GM19467 (cell line): ENCODE results near the gene LCE6A.

Source experiments
- ATAC-seq: cut with Tn5 transposase; IDR thresholded peaks from one replicate; pipeline ENCODE4 v1.9.1; 2021; ENCODE audit warnings: mild to moderate bottlenecking, moderate library complexity; ENCODE audit not compliant: unreplicated experiment

The LCE6A gene, protein sequence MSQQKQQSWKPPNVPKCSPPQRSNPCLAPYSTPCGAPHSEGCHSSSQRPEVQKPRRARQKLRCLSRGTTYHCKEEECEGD

DNA sequence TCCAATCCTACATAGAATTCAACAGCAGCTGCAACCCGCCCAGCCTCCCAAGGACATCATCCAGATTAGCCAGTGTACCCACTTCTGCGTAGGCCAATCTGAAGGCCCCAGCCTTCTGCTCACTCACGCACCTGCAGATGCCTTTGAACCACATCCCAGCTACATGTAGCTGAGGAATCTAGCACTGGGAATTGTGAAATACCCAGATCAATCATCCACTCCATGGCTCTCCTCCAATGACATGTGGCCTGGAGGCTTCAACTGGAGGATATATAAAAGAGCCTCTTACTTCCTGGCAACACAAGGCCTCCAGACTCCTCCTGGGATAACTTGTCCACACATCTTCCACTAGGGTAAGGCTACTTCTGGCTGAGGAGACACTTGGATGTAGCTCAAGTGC is at the start of gene LCE6A:
LCE6A (plus strand) TSS at position 301 of the 400 bp plus-strand sequence. CDS start 665 bp downstream, outside the sequence.
- no peak for ATAC-seq

- no peak for ATAC-seq
Observed at GRCh38 chr1:152795686-152796085, 47.0 kb upstream of the LCE6A start.

- no peak for ATAC-seq
Observed at GRCh38 chr1:152796421-152796820, 46.2 kb upstream of the LCE6A start, which contains the start of gene LCE1D. Gene LCE1D, plus strand, starts transcription at chr1:152796721. Its CDS starts 1,074 bp downstream, at chr1:152797795.

GRCh38 chr1:152801333-152801732 is 41.3 kb upstream of the LCE6A start:
- ATAC-seq: no peak

DNA sequence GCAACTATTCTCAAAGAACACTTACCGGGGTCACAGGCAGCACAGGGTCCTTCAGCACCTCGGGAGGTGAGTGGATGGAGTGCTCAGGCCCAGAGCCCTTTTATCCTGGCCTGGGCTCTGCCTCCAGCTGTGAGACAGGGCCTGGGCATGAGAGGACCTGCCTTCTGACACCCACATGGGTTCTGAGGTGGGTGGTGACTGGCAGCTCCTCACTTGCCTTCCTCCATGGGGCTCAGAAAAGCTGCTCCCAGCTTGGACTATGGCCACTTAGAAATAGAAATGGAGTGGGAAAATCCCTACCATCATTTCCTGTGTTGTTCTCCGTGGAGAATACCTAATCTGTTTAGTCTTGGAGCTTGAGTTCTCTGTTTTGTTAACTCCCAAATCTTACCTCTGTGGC is 36.1 kb upstream of the LCE6A start, which contains the start of gene LCE1C:
LCE1C (minus strand) TSS at position 76 of the 400 bp plus-strand sequence. CDS start 1,173 bp downstream, outside the sequence.
- no peak for ATAC-seq

DNA sequence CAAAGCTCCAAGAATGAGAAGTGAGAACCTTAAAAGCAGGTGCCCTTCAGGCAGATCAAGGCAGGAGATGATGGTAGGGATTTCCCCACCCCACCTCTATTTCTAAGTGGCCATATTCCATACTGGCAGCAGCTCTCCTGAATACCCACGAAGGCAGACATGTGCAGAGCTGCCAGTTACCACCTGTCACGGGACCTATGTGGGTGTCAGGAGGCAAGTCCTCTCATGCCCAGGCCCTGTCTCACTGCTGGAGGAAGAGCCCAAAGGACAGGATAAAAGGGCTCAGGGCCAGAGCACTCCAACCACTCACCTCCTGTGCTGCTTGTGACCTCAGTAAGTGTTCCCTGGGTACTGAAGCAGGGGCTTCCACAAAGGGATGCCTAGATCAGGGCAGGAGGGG is 31.6 kb upstream of the LCE6A start:
- ATAC-seq: no peak

- ATAC-seq: no peak
Observed at GRCh38 chr1:152811671-152812070, 31.0 kb upstream of the LCE6A start, which contains the start of gene LCE1B. Gene LCE1B, plus strand, starts transcription at chr1:152811971. Its CDS starts 476 bp downstream, at chr1:152812447.

DNA sequence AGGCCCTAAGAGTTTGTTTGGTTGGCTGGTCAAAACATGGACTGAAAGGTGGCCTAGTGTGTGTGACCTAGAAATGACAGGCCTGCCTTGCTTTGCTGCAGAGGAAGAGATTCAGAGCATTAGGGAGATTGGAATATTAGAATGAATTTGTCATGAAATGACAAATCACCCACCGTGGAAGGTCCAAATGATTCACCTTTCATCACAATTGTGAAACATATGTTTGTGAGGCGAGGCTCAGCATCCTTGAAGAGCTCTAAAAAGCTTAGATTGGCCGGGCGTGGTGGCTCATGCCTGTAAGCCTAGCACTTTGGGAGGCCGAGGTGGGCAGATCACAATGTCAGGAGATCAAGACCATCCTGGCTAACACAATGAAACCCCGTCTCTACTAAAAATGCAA is 25.3 kb upstream of the LCE6A start:
- no peak for ATAC-seq

DNA sequence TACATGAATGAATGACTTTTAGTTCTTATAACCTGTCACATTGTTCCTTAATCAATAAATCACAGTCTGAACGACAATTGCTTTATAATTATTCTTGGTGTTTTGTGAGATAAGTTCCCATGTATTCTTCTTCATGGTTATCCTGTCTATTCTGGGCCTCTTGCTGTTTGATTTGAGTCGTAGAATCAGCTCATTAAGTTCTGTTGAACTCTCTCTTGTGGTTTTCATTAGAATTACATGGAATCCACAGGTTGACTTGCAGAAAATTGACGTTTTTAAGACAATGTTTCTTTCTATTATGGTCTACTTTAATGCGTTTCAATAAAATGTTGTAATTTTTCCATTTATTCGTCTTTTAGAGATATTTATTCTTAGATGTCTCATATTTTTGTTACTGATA is 19.4 kb upstream of the LCE6A start:
- ATAC-seq: no peak

DNA sequence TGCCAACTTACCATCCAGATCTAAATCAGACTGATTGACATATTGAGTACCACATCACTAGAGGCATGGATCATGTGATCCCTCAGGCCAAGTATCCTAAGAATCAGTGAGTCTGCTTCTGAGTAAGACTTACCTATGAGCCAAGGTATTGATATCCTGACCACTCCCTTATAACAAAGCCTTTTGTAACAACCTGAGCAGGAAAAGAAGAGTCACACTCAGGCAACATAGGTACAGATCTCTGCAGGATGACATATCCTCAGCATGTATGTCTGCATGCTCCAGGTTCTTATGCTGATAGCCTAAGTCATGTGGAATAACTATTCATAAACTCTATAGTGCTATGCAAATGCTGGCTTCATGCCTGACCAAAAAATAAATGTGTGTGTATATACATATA is 17.7 kb upstream of the LCE6A start:
- no peak for ATAC-seq

GRCh38 chr1:152827173-152827572 is 15.5 kb upstream of the LCE6A start, which contains the start of gene LCE1A:
Gene LCE1A, plus strand, starts transcription at chr1:152827473. Its CDS starts 0 bp downstream, at chr1:152827473.
- ATAC-seq: no peak

GRCh38 chr1:152836870-152837269 is 5.8 kb upstream of the LCE6A start:
- ATAC-seq: no peak

GRCh38 chr1:152855661-152856060 is 13.0 kb downstream of the LCE6A start:
- ATAC-seq: no peak

DNA sequence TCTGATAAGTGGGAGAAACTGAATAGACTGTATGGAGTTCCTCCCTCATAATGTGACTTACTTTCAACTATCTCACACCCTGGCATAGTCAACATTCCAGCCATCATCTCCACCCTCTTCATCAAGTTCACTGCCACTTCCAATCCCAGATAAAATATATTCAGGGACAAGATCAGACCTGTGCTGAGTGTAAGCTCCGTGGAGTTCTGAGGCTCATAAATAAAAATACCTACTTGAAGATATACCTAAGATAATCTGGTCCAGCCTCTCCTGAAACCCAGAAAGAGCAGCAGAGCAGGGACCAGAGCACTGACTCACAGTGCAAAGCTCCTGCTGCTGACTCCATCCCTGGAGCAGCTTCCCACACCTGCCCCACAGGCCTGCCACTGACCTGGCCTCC is 15.4 kb downstream of the LCE6A start:
- no peak for ATAC-seq

DNA sequence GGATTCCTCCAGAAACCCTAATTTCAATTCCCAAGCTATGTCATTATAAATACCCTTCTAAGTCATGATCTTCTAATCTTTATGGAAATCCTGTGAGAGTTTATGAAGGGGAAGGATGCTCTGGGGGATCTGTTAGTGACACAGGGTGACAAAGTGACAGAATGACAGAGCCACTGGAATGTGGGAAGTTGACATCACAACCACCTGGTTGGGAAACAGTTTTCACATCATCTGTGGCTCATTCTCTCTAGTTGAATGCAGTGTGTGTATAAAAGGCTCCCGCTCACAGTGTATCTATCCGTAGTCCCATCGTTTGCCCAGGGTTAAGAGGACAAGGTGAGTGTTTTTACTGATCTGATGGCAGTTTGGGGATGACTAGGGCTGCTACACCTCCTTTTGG is 17.0 kb downstream of the LCE6A start, which contains the start of gene LCE7A:
LCE7A (plus strand) TSS at position 301 of the 400 bp plus-strand sequence. CDS start 702 bp downstream, outside the sequence.
- ATAC-seq: no peak

DNA sequence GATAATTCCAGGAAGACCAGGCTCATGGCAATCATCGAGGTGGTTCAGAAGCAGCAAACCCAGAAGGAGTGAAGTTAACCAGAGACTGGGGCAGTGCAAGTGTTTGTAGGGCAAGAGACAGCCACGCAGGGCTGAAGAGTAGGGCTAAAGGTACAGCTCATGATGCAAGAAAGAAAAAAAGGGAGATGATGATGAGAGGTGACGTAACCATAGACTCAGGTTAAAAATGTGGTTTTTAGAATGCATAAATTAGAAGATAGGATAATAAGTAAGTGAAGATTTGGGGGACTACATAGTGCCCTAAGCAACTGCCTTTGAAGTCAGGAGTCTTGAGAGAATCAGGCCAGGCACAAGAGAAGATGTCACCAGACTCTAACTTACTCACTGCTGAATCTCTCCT is 17.5 kb downstream of the LCE6A start:
- no peak for ATAC-seq

- no peak for ATAC-seq
Observed at GRCh38 chr1:152861374-152861773, 18.7 kb downstream of the LCE6A start.

GRCh38 chr1:152864443-152864842 is 21.8 kb downstream of the LCE6A start:
- ATAC-seq: no peak

DNA sequence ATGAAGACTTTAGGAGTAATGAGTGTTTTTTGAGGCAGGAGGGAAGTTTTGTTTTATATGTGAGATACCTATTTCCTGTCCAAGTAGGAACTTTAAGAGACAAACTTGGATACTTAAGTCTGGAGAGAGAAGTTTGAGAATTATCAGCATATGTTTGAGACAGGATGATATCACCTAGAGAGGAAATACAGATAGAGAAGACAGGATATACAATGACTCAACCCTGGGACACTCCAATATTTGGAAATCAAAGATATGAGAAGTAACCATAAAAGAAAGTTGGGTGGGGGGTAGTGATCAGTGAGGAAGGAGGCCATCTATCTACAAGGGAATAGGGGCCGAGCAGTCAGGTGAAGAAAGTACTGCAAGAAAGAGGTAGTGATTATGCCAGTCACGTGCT is 23.7 kb downstream of the LCE6A start:
- no peak for ATAC-seq

DNA sequence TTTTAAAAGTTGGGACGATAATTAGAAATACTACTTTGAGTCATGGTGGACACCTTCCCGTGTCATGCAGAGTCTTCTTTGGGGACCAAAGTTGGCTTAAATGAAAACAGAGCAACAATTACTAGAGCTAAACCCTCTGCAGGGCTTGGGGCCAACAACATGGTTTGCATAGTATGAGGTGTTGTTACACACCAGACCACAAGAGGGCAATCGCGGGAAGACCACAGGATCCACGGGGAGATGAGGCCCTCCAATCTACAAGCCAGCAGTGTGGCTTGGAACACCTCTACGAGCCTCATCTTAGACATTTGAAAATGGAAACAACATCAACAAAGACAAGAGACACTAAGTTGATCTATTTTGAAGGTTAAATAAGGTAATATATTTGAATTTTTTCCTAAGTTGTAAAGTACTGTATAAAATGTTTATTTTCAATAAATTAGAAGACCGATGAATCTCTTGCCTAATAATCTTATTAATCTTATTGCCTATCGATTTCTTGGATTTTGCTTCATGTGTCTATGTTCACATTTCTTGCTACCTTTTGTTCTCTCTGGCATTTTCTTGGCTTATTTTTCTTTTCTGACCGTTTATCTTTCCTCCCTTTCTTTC is 27.3 kb downstream of the LCE6A start:
- ATAC-seq: no peak

- no peak for ATAC-seq
Observed at GRCh38 chr1:152870831-152871730, 28.4 kb downstream of the LCE6A start.
